NCI-H2029 treated with DMSO at 0.1 percent for 48 hours (cell line): ENCODE results near the gene DPP7.

Experiments used
- DNase-seq: peaks from one replicate; lab custom pipeline; 2025; lab: John Stamatoyannopoulos, UW

Gene DPP7

GRCh38 chr9:137110911-137111787 lies 3.4 kb downstream of the DPP7 start:
- DNase-seq, result no peak

GRCh38 chr9:137110147-137110910 lies 4.2 kb downstream of the DPP7 start:
- DNase-seq, result no peak

- no peak for DNase-seq
These were observed 5.0 kb downstream of the DPP7 start for GRCh38 chr9:137109250-137110146.

GRCh38 chr9:137108608-137109249 lies 5.8 kb downstream of the DPP7 start:
- no peak for DNase-seq

GRCh38 chr9:137107982-137108381 lies 6.6 kb downstream of the DPP7 start:
- DNase-seq, result no peak

- DNase-seq, result no peak
These were observed 7.1 kb downstream of the DPP7 start for GRCh38 chr9:137107312-137107921.

GRCh38 chr9:137106662-137107250 lies 7.8 kb downstream of the DPP7 start:
- DNase-seq, result no peak

- DNase-seq, result no peak
These were observed 8.5 kb downstream of the DPP7 start for GRCh38 chr9:137105814-137106661.

GRCh38 chr9:137103206-137103999 lies 11.1 kb downstream of the DPP7 start:
- DNase-seq, result no peak

GRCh38 chr9:137099231-137099630 lies 15.3 kb downstream of the DPP7 start:
- DNase-seq, result no peak

GRCh38 chr9:137097761-137098462 lies 16.6 kb downstream of the DPP7 start:
- no peak for DNase-seq

- DNase-seq, result no peak
These were observed 17.6 kb downstream of the DPP7 start for GRCh38 chr9:137096785-137097546.

- no peak for DNase-seq
These were observed 18.6 kb downstream of the DPP7 start for GRCh38 chr9:137095664-137096517.

GRCh38 chr9:137089232-137089947 lies 25.1 kb downstream of the DPP7 start:
- no peak for DNase-seq

- peak; percentile 7 for DNase-seq
These were observed 26.4 kb downstream of the DPP7 start for GRCh38 chr9:137088121-137088520.

- no peak for DNase-seq
These were observed 27.1 kb downstream of the DPP7 start for GRCh38 chr9:137087409-137087925.
